KOPT-K1 (cell line): ENCODE data around the gene PTPRU.

Experiments
- H3K27ac ChIP-seq: fragments of 200-600 bp; sonication (generic); 2 replicates; pipeline ENCODE4 v1.5.1; 2016; ENCODE audit warnings: antibody characterized with exemption, mild to moderate bottlenecking, low read depth, low read length; ENCODE audit not compliant: poor library complexity, severe bottlenecking
- H3K36me3 ChIP-seq: fragments of 200-600 bp; sonication (generic); 2 replicates; pipeline ENCODE4 v1.5.1; 2017; ENCODE audit warnings: antibody characterized with exemption, mild to moderate bottlenecking, low read length, moderate library complexity; ENCODE audit not compliant: insufficient read depth
- H3K9me3 ChIP-seq: fragments of 200-600 bp; sonication (generic); 2 replicates; pipeline ENCODE4 v1.5.1; 2017; ENCODE audit warnings: antibody characterized with exemption, low read length, mild to moderate bottlenecking; ENCODE audit not compliant: insufficient read depth, poor library complexity, severe bottlenecking

The PTPRU gene

GRCh38 chr1:29247044-29247443, 10.7 kb downstream of the PTPRU start:
- Histone ChIP-seq H3K9me3 (no peaks in the 10 kb centered on the region), H3K36me3 (no peaks in the 10 kb centered on the region), H3K27ac (peak overlapping the region; percentile 31)

- Histone ChIP-seq H3K27ac (peak overlapping the region; percentile 57), H3K36me3 (no peaks in the 10 kb centered on the region), H3K9me3 (no peaks in the 10 kb centered on the region)
These were observed 11.4 kb downstream of the PTPRU start for GRCh38 chr1:29247571-29248273.

- H3K36me3 ChIP-seq, result no peaks in the 10 kb centered on the region
- peak overlapping the region; percentile 57 for H3K27ac ChIP-seq
- H3K9me3 ChIP-seq, result no peaks in the 10 kb centered on the region
These were observed 12.1 kb downstream of the PTPRU start for GRCh38 chr1:29248409-29248808.

- Histone ChIP-seq H3K36me3 (no peaks in the 10 kb centered on the region), H3K9me3 (no peaks in the 10 kb centered on the region), H3K27ac (peak overlapping the region; percentile 57)
These were observed 12.9 kb downstream of the PTPRU start for GRCh38 chr1:29249170-29249691.

GRCh38 chr1:29249951-29250581, 13.7 kb downstream of the PTPRU start:
- Histone ChIP-seq H3K36me3 (no peaks in the 10 kb centered on the region), H3K9me3 (no peaks in the 10 kb centered on the region), H3K27ac (peak overlapping the region; percentile 57)

- H3K27ac ChIP-seq, result peak overlapping the region; percentile 19
- H3K9me3 ChIP-seq, result no peaks in the 10 kb centered on the region
- no peaks in the 10 kb centered on the region for H3K36me3 ChIP-seq
These were observed 15.1 kb downstream of the PTPRU start for GRCh38 chr1:29251164-29252124.

GRCh38 chr1:29253180-29253579, 16.9 kb downstream of the PTPRU start:
- H3K9me3 ChIP-seq, result no peaks in the 10 kb centered on the region
- H3K27ac ChIP-seq, result no peak overlapping the region
- no peaks in the 10 kb centered on the region for H3K36me3 ChIP-seq

- Histone ChIP-seq H3K27ac (no peak overlapping the region), H3K36me3 (no peaks in the 10 kb centered on the region), H3K9me3 (no peaks in the 10 kb centered on the region)
These were observed 18.0 kb downstream of the PTPRU start for GRCh38 chr1:29254346-29254745.

- peak overlapping the region; percentile 19 for H3K27ac ChIP-seq
- no peaks in the 10 kb centered on the region for H3K9me3 ChIP-seq
- H3K36me3 ChIP-seq, result no peaks in the 10 kb centered on the region
These were observed 18.9 kb downstream of the PTPRU start for GRCh38 chr1:29255134-29255666.

GRCh38 chr1:29256394-29256793, 20.1 kb downstream of the PTPRU start:
- H3K27ac ChIP-seq, result peak overlapping the region; percentile 51
- H3K9me3 ChIP-seq, result no peaks in the 10 kb centered on the region
- no peaks in the 10 kb centered on the region for H3K36me3 ChIP-seq

GRCh38 chr1:29256979-29257804, 20.9 kb downstream of the PTPRU start:
- peak overlapping the region; percentile 51 for H3K27ac ChIP-seq
- H3K9me3 ChIP-seq, result no peaks in the 10 kb centered on the region
- H3K36me3 ChIP-seq, result no peaks in the 10 kb centered on the region

- Histone ChIP-seq H3K9me3 (no peaks in the 10 kb centered on the region), H3K36me3 (no peaks in the 10 kb centered on the region), H3K27ac (peak overlapping the region; percentile 48)
These were observed 22.1 kb downstream of the PTPRU start for GRCh38 chr1:29258189-29258975.

- Histone ChIP-seq H3K27ac (peak overlapping the region; percentile 48), H3K9me3 (no peaks in the 10 kb centered on the region)
These were observed 22.9 kb downstream of the PTPRU start for GRCh38 chr1:29258976-29259801.

More at GRCh38 chr1:29258976-29259801, 22.9 kb downstream of the PTPRU start:
- H3K36me3 ChIP-seq, result no peaks in the 10 kb centered on the region
